ENCODE results near the gene KLHL34.

Gene KLHL34

GRCh38 chrX:21658152-21658737, at the start of gene KLHL34:
Gene KLHL34, minus strand, starts transcription at chrX:21658330. Its CDS starts 542 bp downstream, at chrX:21657788.
- no peak for DNase-seq (ENCODE audit: low read depth in 2 of 2)

- DNase-seq (ENCODE audit: low read depth in 2 of 2): no peak
Measured at GRCh38 chrX:21705225-21705624, 47.1 kb upstream of the KLHL34 start.

GRCh38 chrX:21702725-21703124, 44.6 kb upstream of the KLHL34 start:
- DNase-seq (ENCODE audit: low read depth in 2 of 2): no peak

GRCh38 chrX:21700967-21701366, 42.8 kb upstream of the KLHL34 start:
- no peak for DNase-seq (ENCODE audit: low read depth in 2 of 2)

- DNase-seq (ENCODE audit: low read depth in 2 of 2): no peak
Measured at GRCh38 chrX:21700275-21700674, 42.1 kb upstream of the KLHL34 start.

GRCh38 chrX:21699136-21699535, 41.0 kb upstream of the KLHL34 start:
- no peak for DNase-seq (ENCODE audit: low read depth in 2 of 2)

GRCh38 chrX:21698272-21698671, 40.1 kb upstream of the KLHL34 start:
- DNase-seq (ENCODE audit: low read depth in 2 of 2): no peak

- no peak for DNase-seq (ENCODE audit: low read depth in 2 of 2)
Measured at GRCh38 chrX:21691512-21692018, 33.4 kb upstream of the KLHL34 start.

GRCh38 chrX:21683941-21684340, 25.8 kb upstream of the KLHL34 start:
- DNase-seq (ENCODE audit: low read depth in 2 of 2): no peak

GRCh38 chrX:21678048-21678612, 20.0 kb upstream of the KLHL34 start:
- DNase-seq (ENCODE audit: low read depth in 2 of 2): no peak

- no peak for DNase-seq (ENCODE audit: low read depth in 2 of 2)
Measured at GRCh38 chrX:21675931-21676330, 17.8 kb upstream of the KLHL34 start.

- DNase-seq (ENCODE audit: low read depth in 2 of 2): no peak
Measured at GRCh38 chrX:21674430-21675186, 16.5 kb upstream of the KLHL34 start.

- DNase-seq (ENCODE audit: low read depth in 2 of 2): no peak
Measured at GRCh38 chrX:21666679-21667078, 8.5 kb upstream of the KLHL34 start.

GRCh38 chrX:21666252-21666651, 8.1 kb upstream of the KLHL34 start:
- no peak for DNase-seq (ENCODE audit: low read depth in 2 of 2)

GRCh38 chrX:21662761-21663160, 4.6 kb upstream of the KLHL34 start:
- no peak for DNase-seq (ENCODE audit: low read depth in 2 of 2)

GRCh38 chrX:21661316-21661715, 3.2 kb upstream of the KLHL34 start:
- DNase-seq (ENCODE audit: low read depth in 2 of 2): no peak

- no peak for DNase-seq (ENCODE audit: low read depth in 2 of 2)
Measured at GRCh38 chrX:21660156-21660555, 2.0 kb upstream of the KLHL34 start.

GRCh38 chrX:21659320-21659719, 1.2 kb upstream of the KLHL34 start:
- no peak for DNase-seq (ENCODE audit: low read depth in 2 of 2)

- no peak for DNase-seq (ENCODE audit: low read depth in 2 of 2)
Measured at GRCh38 chrX:21658746-21659145, 616 bp upstream of the KLHL34 start.

GRCh38 chrX:21657318-21658151, 595 bp downstream of the KLHL34 start:
- no peak for DNase-seq (ENCODE audit: low read depth in 2 of 2)

GRCh38 chrX:21656587-21657317, 1.4 kb downstream of the KLHL34 start:
- no peak for DNase-seq (ENCODE audit: low read depth in 2 of 2)

Data from stimulated activated CD8-positive, alpha-beta memory T cell treated with anti-CD3 and anti-CD28 coated beads, Interleukin-2, amount 100 ng/mL, for 48 hours (primary cell).